Epithelial cell of umbilical artery (primary cell): ENCODE data around the gene ANTKMT. TPM values are rescaled to one million over a fixed set of nuclear protein-coding genes. Genes with fewer than 3 reads are reported as not detected.

Experiments
- total RNA-seq: library from RNA; depleted of rRNA; stranded (reverse); fragments of >200 nt; gene quantifications from 2 replicates; pipeline ENCODE4 v1.2.3, GENCODE V29; 2014

ANTKMT gene
- total RNA-seq, result 38.3 and 43.9 TPM in 2 replicates

GRCh38 chr16:720990-721764 lies at the start of gene ANTKMT:
Gene ANTKMT (plus strand): TSS chr16:721146. CDS start chr16:721275, 129 bp downstream.

GRCh38 chr16:674968-675883 lies 45.7 kb upstream of the ANTKMT start, which contains the start of gene RHBDL1:
Gene RHBDL1 (plus strand): TSS chr16:675671. CDS start chr16:675791, 120 bp downstream.

GRCh38 chr16:679814-680624 lies 40.9 kb upstream of the ANTKMT start, which contains the start of gene STUB1:
Gene STUB1 (plus strand): TSS chr16:680410. CDS start chr16:680526, 116 bp downstream.

GRCh38 chr16:684071-684794 lies 36.7 kb upstream of the ANTKMT start, which contains the start of gene JMJD8:
Gene JMJD8 (minus strand): TSS chr16:684334. CDS start chr16:684319, 15 bp downstream.

GRCh38 chr16:705431-706188 lies 15.3 kb upstream of the ANTKMT start, which contains the start of gene FBXL16:
Gene FBXL16 (minus strand): TSS chr16:705801. CDS start chr16:697405, 8,396 bp downstream.

GRCh38 chr16:714558-715476 lies 6.1 kb upstream of the ANTKMT start, which contains the start of gene METRN:
Gene METRN (plus strand): TSS chr16:715118. CDS start chr16:715290, 172 bp downstream.

GRCh38 chr16:726438-727290 lies 5.7 kb downstream of the ANTKMT start, which contains the start of the genes CCDC78 and HAGHL:
Gene CCDC78 (minus strand): TSS chr16:726443. CDS start chr16:726367, 76 bp downstream.
Gene HAGHL (plus strand): TSS chr16:727106. CDS start chr16:727510, 404 bp downstream.

GRCh38 chr16:740764-741505 lies 20.0 kb downstream of the ANTKMT start, which contains the start of gene CIAO3:
Gene CIAO3 (minus strand): TSS chr16:740997. CDS start chr16:740985, 12 bp downstream.

GRCh38 chr16:760545-761343 lies 39.8 kb downstream of the ANTKMT start, which contains the start of gene MSLN:
Gene MSLN (plus strand): TSS chr16:760734. CDS start chr16:762681, 1,947 bp downstream.

Other genes with a start within 250 kb of the ANTKMT start
- 30.2 and 41.9 TPM in 2 replicates for gene CAPN15, start 193.4 kb upstream of the ANTKMT start, total RNA-seq
- under 0.01 TPM in 1 of 2 replicates, not detected in the other for gene PRR35, start 160.8 kb upstream of the ANTKMT start, total RNA-seq
- 1.6 and 2.0 TPM in 2 replicates for gene NHLRC4, start 154.1 kb upstream of the ANTKMT start, total RNA-seq
- gene PIGQ, start 151.2 kb upstream of the ANTKMT start, total RNA-seq, result 23.1 and 24.2 TPM in 2 replicates
- gene RAB40C, start 131.1 kb upstream of the ANTKMT start, total RNA-seq, result 8.4 and 11.1 TPM in 2 replicates
- gene WFIKKN1, start 90.2 kb upstream of the ANTKMT start, total RNA-seq, result 0.15 TPM in 1 of 2 replicates, not detected in the other
- gene METTL26, start 84.8 kb upstream of the ANTKMT start, total RNA-seq, result 68.7 and 115 TPM in 2 replicates
- gene MCRIP2, start 79.3 kb upstream of the ANTKMT start, total RNA-seq, result 22.6 and 23.7 TPM in 2 replicates
- gene WDR90, start 71.8 kb upstream of the ANTKMT start, total RNA-seq, result 8.8 and 9.4 TPM in 2 replicates
- 32.1 and 35.7 TPM in 2 replicates for gene RHOT2, start 53.0 kb upstream of the ANTKMT start, total RNA-seq
- gene RHBDL1, start 45.5 kb upstream of the ANTKMT start, total RNA-seq, result 0.30 and 0.65 TPM in 2 replicates
- gene STUB1, start 40.7 kb upstream of the ANTKMT start, total RNA-seq, result 139 and 144 TPM in 2 replicates
- 22.0 and 29.6 TPM in 2 replicates for gene JMJD8, start 36.8 kb upstream of the ANTKMT start, total RNA-seq
- 2.6 TPM in 2 replicates for gene WDR24, start 30.7 kb upstream of the ANTKMT start, total RNA-seq
- 0.32 TPM in 1 of 2 replicates, not detected in the other for gene FBXL16, start 15.3 kb upstream of the ANTKMT start, total RNA-seq
- 15.5 and 41.9 TPM in 2 replicates for gene METRN, start 6.0 kb upstream of the ANTKMT start, total RNA-seq
- 0.15 and 1.3 TPM in 2 replicates for gene CCDC78, start 5.3 kb downstream of the ANTKMT start, total RNA-seq
- gene HAGHL, start 6.0 kb downstream of the ANTKMT start, total RNA-seq, result 3.6 and 12.0 TPM in 2 replicates
- 27.3 and 33.6 TPM in 2 replicates for gene CIAO3, start 19.9 kb downstream of the ANTKMT start, total RNA-seq
- gene MSLN, start 39.6 kb downstream of the ANTKMT start, total RNA-seq, result not detected in 2 replicates
- 35.4 and 37.1 TPM in 2 replicates for gene RPUSD1, start 67.2 kb downstream of the ANTKMT start, total RNA-seq
- 13.6 and 22.2 TPM in 2 replicates for gene CHTF18, start 67.5 kb downstream of the ANTKMT start, total RNA-seq
- not detected in 2 replicates for gene GNG13, start 79.6 kb downstream of the ANTKMT start, total RNA-seq
- 3.3 and 15.9 TPM in 2 replicates for gene LMF1, start 249.8 kb downstream of the ANTKMT start, total RNA-seq